Keratinocyte (primary cell): ENCODE data around the gene SORBS1. TPM values are rescaled to one million over a fixed set of nuclear protein-coding genes. Genes with fewer than 3 reads are reported as not detected.

Experiments
- DNase-seq: peaks from one replicate; pipeline ENCODE4 v3.0.0-alpha.2; 2011; ENCODE audit warnings: low read depth, missing footprints, low spot score
- FAIRE-seq: peaks from 2 replicates; lab custom pipeline; 2011; peaks lifted over from hg19 to GRCh38; lab: Jason Lieb, UNC
- H2AFZ ChIP-seq: 2 replicates; pipeline ENCODE4 v1.6.0; 2012; ENCODE audit warnings: low read length, control low read depth, inconsistent platforms; ENCODE audit not compliant: control insufficient read depth
- H3K27ac ChIP-seq: 2 replicates; pipeline ENCODE4 v1.5.1; 2011; ENCODE audit warnings: low read length; ENCODE audit not compliant: control insufficient read depth, insufficient read depth
- H3K27me3 ChIP-seq: 3 replicates; pipeline ENCODE4 v1.6.0; 2011; ENCODE audit warnings: low read length; ENCODE audit not compliant: control insufficient read depth, insufficient read depth; ENCODE audit errors: extremely low read depth
- H3K36me3 ChIP-seq, 2 experiments: 2 replicates in 1 of 2; 3 replicates in 1 of 2; pipeline ENCODE4 v1.5.1; 2011; ENCODE audit warnings: low read length in 2 of 2, mild to moderate bottlenecking in 1 of 2; ENCODE audit not compliant: control insufficient read depth in 2 of 2, insufficient read depth in 2 of 2; ENCODE audit errors: extremely low read depth in 1 of 2
- H3K4me1 ChIP-seq: 3 replicates; pipeline ENCODE4 v1.5.1; 2011; ENCODE audit warnings: low read length; ENCODE audit not compliant: control insufficient read depth, insufficient read depth; ENCODE audit errors: extremely low read depth
- H3K4me2 ChIP-seq: 3 replicates; pipeline ENCODE4 v1.6.0; 2011; ENCODE audit warnings: low read depth, low read length; ENCODE audit not compliant: control insufficient read depth, insufficient read depth; ENCODE audit errors: extremely low read depth
- H3K4me3 ChIP-seq, 3 experiments: fragments of 200-600 bp in 1 of 3; sonication (generic) in 1 of 3; 2 replicates in 2 of 3; 3 replicates in 1 of 3; pipeline ENCODE4 v1.5.1; 2011 to 2016; ENCODE audit warnings: low read length in 3 of 3, mild to moderate bottlenecking in 3 of 3, control low read depth in 2 of 3, inconsistent platforms in 1 of 3, low read depth in 1 of 3, mixed read lengths in 1 of 3, mixed run types in 1 of 3, moderate library complexity in 1 of 3; ENCODE audit not compliant: control insufficient read depth in 2 of 3, insufficient read depth in 2 of 3; ENCODE audit errors: extremely low read depth in 1 of 3
- H3K79me2 ChIP-seq: 2 replicates; pipeline ENCODE4 v1.6.0; 2012; ENCODE audit warnings: low read length; ENCODE audit not compliant: control insufficient read depth, insufficient read depth
- H3K9ac ChIP-seq: 3 replicates; pipeline ENCODE4 v1.6.0; 2011; ENCODE audit warnings: low read length; ENCODE audit not compliant: control insufficient read depth, insufficient read depth; ENCODE audit errors: extremely low read depth
- H3K9me1 ChIP-seq: 3 replicates; pipeline ENCODE4 v1.6.0; 2011; ENCODE audit warnings: low read length; ENCODE audit not compliant: control insufficient read depth, insufficient read depth; ENCODE audit errors: extremely low read depth
- H3K9me3 ChIP-seq: 2 replicates; pipeline ENCODE4 v1.5.1; 2012; ENCODE audit warnings: low read depth, low read length; ENCODE audit not compliant: control insufficient read depth
- H4K20me1 ChIP-seq: 3 replicates; pipeline ENCODE4 v1.6.0; 2011; ENCODE audit warnings: low read length; ENCODE audit not compliant: control insufficient read depth, insufficient read depth; ENCODE audit errors: extremely low read depth
- EZH2 ChIP-seq: IDR thresholded peaks from one replicate; pipeline ENCODE4 v1.6.1; 2012; ENCODE audit warnings: inconsistent platforms, mild to moderate bottlenecking, low read length, moderate library complexity
- dilution Hi-C: fragments of 300-500 bp; cut with MboI; formaldehyde crosslinking; loops from one replicate; pipeline ENCODE4 v1.7.0; 2020; ENCODE audit warnings: low sequenced_read_pairs; ENCODE audit not compliant: extremely low pct_ligation_motif_present
- polyA plus RNA-seq, 5 experiments: library from polyadenylated mRNA; depleted of rRNA in 3 of 5; stranded (reverse) in 3 of 5; stranded (forward) in 1 of 5; unstranded in 1 of 5; fragments of >200 nt; gene quantifications; 1 replicate in 1 of 5; 2 replicates in 3 of 5; 3 replicates in 1 of 5; pipeline versions ENCODE4 v1.2.1 to v1.2.3, GENCODE V29; 2011 to 2012; ENCODE audit warnings: missing spikeins in 2 of 5, low read depth in 1 of 5, low replicate concordance in 1 of 5
- TF ChIP-seq, protein P1 (sequence below), 3 experiments: IDR thresholded peaks in 1 of 3; conservative IDR thresholded peaks in 1 of 3; optimal IDR thresholded peaks in 1 of 3; 2 replicates in 2 of 3; 3 replicates in 1 of 3; pipeline versions ENCODE3 to v1.5.1; 2011; ENCODE audit warnings: low read length in 3 of 3, mild to moderate bottlenecking in 3 of 3, moderate library complexity in 2 of 3, control low read depth in 1 of 3, inconsistent platforms in 1 of 3; ENCODE audit not compliant: insufficient read depth in 2 of 3; ENCODE audit errors: extremely low read depth in 1 of 3

The SORBS1 gene
- polyA plus RNA-seq, 1 donor (not counting 4 experiments of a cell fraction or from before 2014, with no cell fraction given) = 0.42 TPM

DNA sequence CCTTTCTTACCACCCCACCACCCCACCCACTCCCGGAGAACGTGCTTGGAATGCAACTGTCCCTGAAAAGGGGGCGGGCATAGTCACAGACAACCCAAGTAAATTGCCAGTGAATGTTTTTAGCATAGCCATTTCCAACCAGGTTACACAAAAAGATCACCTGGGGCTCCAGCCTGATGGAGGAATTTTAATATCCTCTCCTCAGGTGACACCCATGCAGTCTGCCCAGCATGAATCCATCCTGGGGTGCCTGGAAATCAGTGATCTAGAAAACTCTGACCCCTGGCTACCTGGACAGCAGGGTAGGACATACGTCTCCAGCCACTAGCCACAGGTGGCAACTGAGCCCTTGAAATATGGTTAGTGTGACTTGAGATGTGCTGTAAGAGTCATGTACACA is 61.1 kb downstream of the SORBS1 start:
- H4K20me1 ChIP-seq = no peaks in the 10 kb centered on the region
- no peaks in the 10 kb centered on the region for H3K27me3 ChIP-seq
- H3K4me2 ChIP-seq = no peak overlapping the region
- H3K27ac ChIP-seq = no peak overlapping the region
- no peak overlapping the region for H3K9ac ChIP-seq
- H3K4me1 ChIP-seq = peaks cover 5% of the 10 kb centered on the region
- H3K36me3 ChIP-seq = no peaks in the 10 kb centered on the region
- H3K79me2 ChIP-seq = no peaks in the 10 kb centered on the region
- no peak for TF ChIP-seq EZH2
- TF ChIP-seq, protein P1, sequence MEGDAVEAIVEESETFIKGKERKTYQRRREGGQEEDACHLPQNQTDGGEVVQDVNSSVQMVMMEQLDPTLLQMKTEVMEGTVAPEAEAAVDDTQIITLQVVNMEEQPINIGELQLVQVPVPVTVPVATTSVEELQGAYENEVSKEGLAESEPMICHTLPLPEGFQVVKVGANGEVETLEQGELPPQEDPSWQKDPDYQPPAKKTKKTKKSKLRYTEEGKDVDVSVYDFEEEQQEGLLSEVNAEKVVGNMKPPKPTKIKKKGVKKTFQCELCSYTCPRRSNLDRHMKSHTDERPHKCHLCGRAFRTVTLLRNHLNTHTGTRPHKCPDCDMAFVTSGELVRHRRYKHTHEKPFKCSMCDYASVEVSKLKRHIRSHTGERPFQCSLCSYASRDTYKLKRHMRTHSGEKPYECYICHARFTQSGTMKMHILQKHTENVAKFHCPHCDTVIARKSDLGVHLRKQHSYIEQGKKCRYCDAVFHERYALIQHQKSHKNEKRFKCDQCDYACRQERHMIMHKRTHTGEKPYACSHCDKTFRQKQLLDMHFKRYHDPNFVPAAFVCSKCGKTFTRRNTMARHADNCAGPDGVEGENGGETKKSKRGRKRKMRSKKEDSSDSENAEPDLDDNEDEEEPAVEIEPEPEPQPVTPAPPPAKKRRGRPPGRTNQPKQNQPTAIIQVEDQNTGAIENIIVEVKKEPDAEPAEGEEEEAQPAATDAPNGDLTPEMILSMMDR (optimal IDR thresholded peaks at IDR 0.05 in 1 of 3, IDR thresholded peaks at IDR 0.05 in 1 of 3, conservative IDR thresholded peaks at IDR 0.05 in 1 of 3; ENCODE audit: extremely low read depth in 1 of 3, insufficient read depth in 2 of 3, low read length in 3 of 3) = no peak
- no peak overlapping the region for H3K4me3 ChIP-seq
- dilution Hi-C loops = no loop called here
- H3K9me1 ChIP-seq = no peaks in the 10 kb centered on the region
- FAIRE-seq = no peak
- no peaks in the 10 kb centered on the region for H3K9me3 ChIP-seq
- H2AFZ ChIP-seq = no peak overlapping the region
- no peak for DNase-seq

DNA sequence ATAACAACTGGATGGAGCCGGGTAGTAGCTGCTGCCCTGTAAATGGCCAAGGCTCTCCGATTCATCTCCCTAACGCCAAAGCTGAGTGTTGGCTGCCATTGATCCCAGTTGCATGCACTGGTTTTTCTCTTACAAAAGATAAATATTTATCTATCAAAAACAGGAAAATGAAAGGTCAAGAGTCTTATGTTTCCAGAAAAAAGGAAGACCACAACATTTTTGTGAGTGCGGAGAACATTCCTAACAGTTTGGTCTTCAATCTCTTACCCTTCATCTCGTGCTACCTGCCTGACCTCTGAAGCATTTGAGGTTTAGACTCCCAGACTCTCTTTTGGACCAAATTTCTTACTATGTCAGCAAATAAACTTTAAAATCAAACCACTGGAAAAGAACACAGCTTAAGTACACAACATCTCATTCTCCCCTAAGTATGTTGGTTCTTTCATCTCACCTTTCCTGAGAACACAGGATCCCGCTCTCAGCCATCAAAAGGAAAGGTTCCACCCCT is 61.6 kb downstream of the SORBS1 start:
- Histone ChIP-seq H2AFZ (no peak overlapping the region), H3K4me2 (no peak overlapping the region), H3K4me3 (no peak overlapping the region), H4K20me1 (no peaks in the 10 kb centered on the region), H3K27me3 (no peaks in the 10 kb centered on the region), H3K9me3 (no peaks in the 10 kb centered on the region), H3K9ac (no peak overlapping the region), H3K27ac (no peak overlapping the region), H3K36me3 (no peaks in the 10 kb centered on the region), H3K9me1 (no peaks in the 10 kb centered on the region), H3K4me1 (peaks cover 5% of the 10 kb centered on the region), H3K79me2 (no peaks in the 10 kb centered on the region)
- FAIRE-seq (no peak), DNase-seq (no peak)
- dilution Hi-C loops = no loop called here
- TF ChIP-seq, protein P1 (optimal IDR thresholded peaks at IDR 0.05 in 1 of 3, IDR thresholded peaks at IDR 0.05 in 1 of 3, conservative IDR thresholded peaks at IDR 0.05 in 1 of 3; ENCODE audit: extremely low read depth in 1 of 3, insufficient read depth in 2 of 3, low read length in 3 of 3) = no peak
- no peak for TF ChIP-seq EZH2
